Measurements from ENCODE around the gene FAIM2. TPM values are rescaled to one million over a fixed set of nuclear protein-coding genes. Genes with fewer than 3 reads are reported as not detected.

Gene FAIM2
- total and polyA plus RNA-seq, 10 of the 15 experiments (the other 5 are each of a cell fraction or from before 2014, with no cell fraction given), result not detected

DNA sequence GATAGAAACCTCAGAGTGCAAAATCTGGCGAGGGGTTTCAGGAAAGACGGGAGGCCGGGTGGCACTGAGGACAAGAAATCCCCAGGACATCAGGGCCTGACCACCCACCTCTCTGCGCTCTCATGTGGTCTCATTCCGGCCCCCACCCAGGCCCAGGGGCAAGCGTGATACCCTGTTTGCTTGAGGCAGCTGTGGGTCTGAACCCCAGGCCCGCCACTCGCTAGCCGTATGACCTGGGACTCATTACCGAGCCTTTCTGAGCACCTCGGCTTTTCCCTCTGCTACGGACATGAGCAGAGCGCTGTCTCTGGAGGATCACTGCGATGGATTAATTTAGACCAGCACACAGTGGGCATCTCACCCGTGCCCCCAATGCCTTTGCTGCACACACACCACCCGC lies 35.3 kb downstream of the FAIM2 start:
- ChIA-PET RAD21 (ENCODE audit: unreplicated experiment) (interaction anchor here (1.4 kb wide), 1 partner anchor 127 kb away, joined by 3 read pairs; the partner anchor contains the start of gene TMBIM6), SMC1A (ENCODE audit: uncharacterized antibody, unreplicated experiment) (interaction anchor here (1.1 kb wide), 1 partner anchor 91 kb away, joined by 3 read pairs; no protein-coding TSS in a partner anchor), POLR2A (no interaction called here), CTCF (interaction anchor here (0.9 to 3.7 kb wide), 7 partner anchors 14 to 202 kb away, joined by 3 to 21 read pairs (median 4); no protein-coding TSS in a partner anchor)
- Histone ChIP-seq H3K9me3 (replicated peaks; ENCODE audit: control insufficient read depth, insufficient read depth, low read length) (no peaks in the 10 kb centered on the region), H3K4me2 (ENCODE audit: control insufficient read depth, insufficient read depth) (no peak overlapping the region), H3K9ac (ENCODE audit: control insufficient read depth, insufficient read depth, low read length) (no peak overlapping the region), H3K27ac (ENCODE audit: control insufficient read depth, insufficient read depth) (no peak overlapping the region), H3K4me3 (no peak overlapping the region), H3K79me2 (ENCODE audit: control insufficient read depth, insufficient read depth, low read length) (no peaks in the 10 kb centered on the region), H3K4me1 (ENCODE audit: control insufficient read depth, insufficient read depth, low read length) (no peaks in the 10 kb centered on the region), H2AFZ (ENCODE audit: control insufficient read depth, low read depth, low read length) (no peak overlapping the region), H3K27me3 (replicated peaks in 1 of 2; ENCODE audit: control insufficient read depth in 2 of 2, insufficient read depth in 2 of 2, low read length in 1 of 2) (no peaks in the 10 kb centered on the region; a peak in 2 of 4 replicates), H4K20me1 (ENCODE audit: control insufficient read depth, insufficient read depth) (0 out of 2 replicates have a peak, but pooled peaks cover 2% of the 10 kb centered on the region), H3K36me3 (ENCODE audit: control insufficient read depth in 2 of 2, insufficient read depth in 2 of 2, low read length in 1 of 2) (no peaks in the 10 kb centered on the region)
- no TSS peak for BruUV-seq (replicated peaks)
- ATAC-seq, result no peak
- intact Hi-C loops (cut with micrococcal nuclease; ENCODE audit: unreplicated experiment), result loop anchor here (5.0 to 10.0 kb wide), 2 partner anchors 186 to 204 kb away; partner anchors contain the start of gene ASIC1
- TF ChIP-seq ZNF384 (IDR thresholded peaks at IDR 0.05; ENCODE audit: borderline replicate concordance, low read depth, low read length) (no peak), RAD51 (IDR thresholded peaks at IDR 0.05) (no peak), ZNF274 (IDR thresholded peaks at IDR 0.05; ENCODE audit: insufficient read depth, insufficient read length) (no peak), GATAD2B (conservative IDR thresholded peaks at IDR 0.05; ENCODE audit: low read depth) (no peak), BRCA1 (IDR thresholded peaks at IDR 0.05; ENCODE audit: low read depth, low read length) (no peak), MEF2A (IDR thresholded peaks at IDR 0.05; ENCODE audit: insufficient read depth, low read depth, low read length) (no peak), JUND (IDR thresholded peaks at IDR 0.05; ENCODE audit: low read depth, low read length) (no peak), IKZF2 (IDR thresholded peaks at IDR 0.05) (no peak)
- TF ChIP-seq, protein P1, sequence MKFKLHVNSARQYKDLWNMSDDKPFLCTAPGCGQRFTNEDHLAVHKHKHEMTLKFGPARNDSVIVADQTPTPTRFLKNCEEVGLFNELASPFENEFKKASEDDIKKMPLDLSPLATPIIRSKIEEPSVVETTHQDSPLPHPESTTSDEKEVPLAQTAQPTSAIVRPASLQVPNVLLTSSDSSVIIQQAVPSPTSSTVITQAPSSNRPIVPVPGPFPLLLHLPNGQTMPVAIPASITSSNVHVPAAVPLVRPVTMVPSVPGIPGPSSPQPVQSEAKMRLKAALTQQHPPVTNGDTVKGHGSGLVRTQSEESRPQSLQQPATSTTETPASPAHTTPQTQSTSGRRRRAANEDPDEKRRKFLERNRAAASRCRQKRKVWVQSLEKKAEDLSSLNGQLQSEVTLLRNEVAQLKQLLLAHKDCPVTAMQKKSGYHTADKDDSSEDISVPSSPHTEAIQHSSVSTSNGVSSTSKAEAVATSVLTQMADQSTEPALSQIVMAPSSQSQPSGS (IDR thresholded peaks at IDR 0.05; ENCODE audit: low read length), result no peak
- TF ChIP-seq, protein P2, sequence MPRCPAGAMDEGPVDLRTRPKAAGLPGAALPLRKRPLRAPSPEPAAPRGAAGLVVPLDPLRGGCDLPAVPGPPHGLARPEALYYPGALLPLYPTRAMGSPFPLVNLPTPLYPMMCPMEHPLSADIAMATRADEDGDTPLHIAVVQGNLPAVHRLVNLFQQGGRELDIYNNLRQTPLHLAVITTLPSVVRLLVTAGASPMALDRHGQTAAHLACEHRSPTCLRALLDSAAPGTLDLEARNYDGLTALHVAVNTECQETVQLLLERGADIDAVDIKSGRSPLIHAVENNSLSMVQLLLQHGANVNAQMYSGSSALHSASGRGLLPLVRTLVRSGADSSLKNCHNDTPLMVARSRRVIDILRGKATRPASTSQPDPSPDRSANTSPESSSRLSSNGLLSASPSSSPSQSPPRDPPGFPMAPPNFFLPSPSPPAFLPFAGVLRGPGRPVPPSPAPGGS (IDR thresholded peaks at IDR 0.05; ENCODE audit: borderline replicate concordance, insufficient read depth, low read depth, low read length, poor library complexity, severe bottlenecking), result no peak
- TF ChIP-seq, protein P3, sequence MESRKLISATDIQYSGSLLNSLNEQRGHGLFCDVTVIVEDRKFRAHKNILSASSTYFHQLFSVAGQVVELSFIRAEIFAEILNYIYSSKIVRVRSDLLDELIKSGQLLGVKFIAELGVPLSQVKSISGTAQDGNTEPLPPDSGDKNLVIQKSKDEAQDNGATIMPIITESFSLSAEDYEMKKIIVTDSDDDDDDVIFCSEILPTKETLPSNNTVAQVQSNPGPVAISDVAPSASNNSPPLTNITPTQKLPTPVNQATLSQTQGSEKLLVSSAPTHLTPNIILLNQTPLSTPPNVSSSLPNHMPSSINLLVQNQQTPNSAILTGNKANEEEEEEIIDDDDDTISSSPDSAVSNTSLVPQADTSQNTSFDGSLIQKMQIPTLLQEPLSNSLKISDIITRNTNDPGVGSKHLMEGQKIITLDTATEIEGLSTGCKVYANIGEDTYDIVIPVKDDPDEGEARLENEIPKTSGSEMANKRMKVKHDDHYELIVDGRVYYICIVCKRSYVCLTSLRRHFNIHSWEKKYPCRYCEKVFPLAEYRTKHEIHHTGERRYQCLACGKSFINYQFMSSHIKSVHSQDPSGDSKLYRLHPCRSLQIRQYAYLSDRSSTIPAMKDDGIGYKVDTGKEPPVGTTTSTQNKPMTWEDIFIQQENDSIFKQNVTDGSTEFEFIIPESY (IDR thresholded peaks at IDR 0.05), result no peak
- no peak for DNase-seq (ENCODE audit: low read depth, low spot score)
- in situ Hi-C loops (cut with MboI), result no loop called here
- no peak for FAIRE-seq
- WGBS (ENCODE audit: insufficient coverage, insufficient replicate concordance, low lambda C conversion rate, missing lambda C conversion rate), result 58% methylated on average over 16 of the region's 16 CpGs

All from GM12878 (cell line).